LNCAP (cell line): ENCODE data around the gene BACH2.

ENCODE experiments used
- TF ChIP-seq, protein P1 (sequence below): fragments of 450-650 bp; IDR thresholded peaks from 2 replicates; pipeline ENCODE4 v1.5.1; 2017; ENCODE audit warnings: mild to moderate bottlenecking

The BACH2 gene

DNA sequence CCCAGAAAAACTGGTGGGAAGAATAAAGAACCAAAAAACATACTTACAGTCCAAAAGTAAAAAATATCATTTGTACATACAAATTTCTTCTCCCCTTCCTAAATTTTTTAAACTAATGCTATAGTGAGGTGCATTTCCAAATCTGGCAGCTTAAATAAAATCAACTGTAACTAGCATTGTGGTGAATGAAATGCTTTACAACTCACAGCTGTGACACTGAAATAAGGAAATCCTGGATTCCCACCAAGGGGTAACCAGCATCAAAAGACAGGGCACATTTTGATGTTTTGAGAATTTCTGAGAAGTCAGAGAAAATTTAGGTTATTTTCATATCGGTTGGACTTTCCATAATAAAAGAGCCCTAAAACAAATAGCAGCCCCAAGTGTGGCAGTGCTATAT lies 27.3 kb downstream of the BACH2 start:
- TF ChIP-seq, protein P1, sequence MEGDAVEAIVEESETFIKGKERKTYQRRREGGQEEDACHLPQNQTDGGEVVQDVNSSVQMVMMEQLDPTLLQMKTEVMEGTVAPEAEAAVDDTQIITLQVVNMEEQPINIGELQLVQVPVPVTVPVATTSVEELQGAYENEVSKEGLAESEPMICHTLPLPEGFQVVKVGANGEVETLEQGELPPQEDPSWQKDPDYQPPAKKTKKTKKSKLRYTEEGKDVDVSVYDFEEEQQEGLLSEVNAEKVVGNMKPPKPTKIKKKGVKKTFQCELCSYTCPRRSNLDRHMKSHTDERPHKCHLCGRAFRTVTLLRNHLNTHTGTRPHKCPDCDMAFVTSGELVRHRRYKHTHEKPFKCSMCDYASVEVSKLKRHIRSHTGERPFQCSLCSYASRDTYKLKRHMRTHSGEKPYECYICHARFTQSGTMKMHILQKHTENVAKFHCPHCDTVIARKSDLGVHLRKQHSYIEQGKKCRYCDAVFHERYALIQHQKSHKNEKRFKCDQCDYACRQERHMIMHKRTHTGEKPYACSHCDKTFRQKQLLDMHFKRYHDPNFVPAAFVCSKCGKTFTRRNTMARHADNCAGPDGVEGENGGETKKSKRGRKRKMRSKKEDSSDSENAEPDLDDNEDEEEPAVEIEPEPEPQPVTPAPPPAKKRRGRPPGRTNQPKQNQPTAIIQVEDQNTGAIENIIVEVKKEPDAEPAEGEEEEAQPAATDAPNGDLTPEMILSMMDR, result no peak

DNA sequence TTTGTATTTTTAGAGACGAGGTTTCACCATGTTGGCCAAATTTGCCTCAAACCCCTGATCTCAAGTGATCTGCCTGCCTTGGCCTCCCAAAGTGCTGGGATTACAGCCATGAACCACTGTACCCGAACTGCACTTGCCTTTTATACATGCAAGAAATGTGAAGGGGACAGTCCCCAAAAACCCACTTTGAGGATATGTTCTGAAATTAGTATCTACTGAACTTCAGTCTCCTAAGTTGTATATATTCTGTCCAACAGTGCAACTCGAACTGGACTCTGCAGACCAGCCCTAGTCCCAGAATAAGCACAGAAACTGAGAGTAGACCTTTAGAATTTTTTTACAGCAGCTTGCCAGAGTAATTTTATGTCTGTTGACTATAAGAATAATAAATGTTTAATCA lies 28.5 kb downstream of the BACH2 start:
- TF ChIP-seq, protein P1, result no peak

DNA sequence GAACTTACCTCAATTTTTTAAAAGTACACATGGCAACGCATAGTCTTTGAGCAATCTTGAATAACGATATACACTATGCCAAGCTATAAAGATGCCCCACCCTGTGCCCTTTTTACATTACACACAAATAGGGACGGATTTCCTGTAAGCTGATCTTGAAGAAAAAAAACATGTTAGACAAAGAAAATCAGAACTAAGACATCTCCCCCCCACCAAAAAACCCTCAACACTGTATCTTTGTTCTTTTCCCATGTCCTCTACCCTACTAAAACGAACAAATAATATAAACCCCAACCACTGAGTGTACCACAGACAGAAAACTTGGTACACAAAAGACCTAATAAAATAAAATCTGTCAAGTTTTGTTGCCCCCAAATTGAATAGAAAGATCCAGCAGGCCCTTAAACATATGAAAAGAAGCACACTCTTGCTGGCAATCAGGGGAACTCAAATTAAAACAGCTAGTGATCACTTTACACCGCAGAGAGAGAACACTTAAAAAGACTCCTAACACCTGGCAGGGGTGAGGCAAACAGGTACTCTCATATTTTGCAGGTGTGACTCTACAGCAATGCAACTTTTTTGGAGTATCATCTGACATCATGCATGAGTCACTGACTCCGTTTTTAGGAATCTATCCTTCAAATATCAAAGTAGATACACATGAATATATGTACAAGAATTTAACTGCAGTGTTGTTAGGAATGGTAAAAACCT lies 29.6 kb downstream of the BACH2 start:
- TF ChIP-seq, protein P1, result no peak

DNA sequence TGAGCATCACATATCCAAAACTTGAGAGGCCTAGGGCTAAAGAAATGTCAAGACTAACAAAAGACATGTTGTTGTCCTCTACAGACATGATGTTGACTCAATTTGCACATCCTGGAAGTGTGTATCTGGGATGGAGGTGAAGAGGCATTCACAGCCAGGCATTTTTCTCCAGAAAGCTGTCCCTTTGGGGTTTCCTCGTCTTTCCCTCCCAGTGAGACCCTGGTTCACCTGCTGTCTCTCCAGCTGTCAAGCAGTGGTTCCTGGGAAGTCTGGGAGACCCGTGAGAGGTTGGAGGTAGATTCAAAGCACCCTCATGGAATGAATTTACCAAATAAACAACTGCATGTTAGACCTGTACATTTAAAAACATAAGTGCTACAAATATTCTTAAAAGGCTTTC lies 32.1 kb downstream of the BACH2 start:
- TF ChIP-seq, protein P1, result no peak

DNA sequence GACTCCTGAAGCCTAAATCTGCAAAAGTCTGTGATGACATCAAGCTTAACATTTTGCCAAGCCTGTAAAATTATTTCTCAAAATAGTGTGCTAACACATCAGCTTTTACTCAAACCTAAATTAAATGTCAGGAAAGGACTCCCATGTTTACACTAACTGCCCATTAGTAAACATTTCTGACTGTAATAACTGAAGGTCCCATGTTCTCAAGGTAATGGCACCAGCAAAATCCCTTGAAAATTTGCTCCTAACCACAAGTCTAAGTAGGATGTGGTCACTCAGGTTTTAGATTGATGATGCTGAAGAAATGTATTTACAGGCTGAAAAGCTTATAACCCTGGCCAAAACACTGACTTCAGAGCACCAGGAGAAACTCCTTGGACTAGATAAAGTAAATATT lies 33.0 kb downstream of the BACH2 start:
- TF ChIP-seq, protein P1, result no peak

DNA sequence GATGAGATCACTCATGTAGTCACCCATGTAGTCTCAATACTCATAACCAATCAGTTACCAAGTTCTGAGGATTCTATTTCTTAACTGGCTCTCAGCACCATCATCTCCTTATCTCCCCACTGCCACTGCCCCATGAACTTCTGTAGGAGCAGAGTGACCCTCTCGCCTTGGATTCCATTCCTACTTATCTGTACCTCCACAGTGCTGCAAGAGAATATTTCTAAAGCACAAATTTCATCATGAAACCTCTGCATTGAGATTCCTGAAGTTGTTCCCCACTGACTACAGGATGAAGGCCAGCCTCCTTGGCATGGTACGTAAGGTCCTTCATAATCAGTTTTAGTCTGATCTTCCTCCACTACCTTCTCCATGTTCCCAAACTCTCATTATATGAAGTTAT lies 34.8 kb downstream of the BACH2 start:
- TF ChIP-seq, protein P1, result no peak

DNA sequence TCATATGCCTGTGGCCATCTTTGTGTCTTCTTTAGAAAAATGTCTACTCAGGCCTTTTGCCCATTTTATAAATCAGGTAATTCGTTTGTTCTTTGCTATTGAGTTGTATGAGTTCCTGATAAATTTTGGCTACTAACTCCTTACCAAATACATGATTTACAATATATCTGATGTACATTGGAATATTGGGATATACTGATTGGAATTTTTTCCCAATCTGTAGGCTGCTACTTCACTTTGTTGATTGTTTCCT lies 39.2 kb downstream of the BACH2 start:
- TF ChIP-seq, protein P1, result no peak
